A172 (cell line): ENCODE data around the gene ZNF440. TPM values are rescaled to one million over a fixed set of nuclear protein-coding genes. Genes with fewer than 3 reads are reported as not detected.

Source experiments
- DNase-seq: peaks from one replicate; pipeline ENCODE4 v3.0.0-alpha.2; 2015; ENCODE audit warnings: low spot score
- total RNA-seq: library from RNA; depleted of rRNA; stranded (reverse); fragments of >200 nt; shearing (Covaris generic); gene quantifications from 2 replicates; pipeline ENCODE4 v1.2.3, GENCODE V29; 2014; rRNA removed

ZNF440 gene
- total RNA-seq, 1 experiment from 2014 or later, result 13.4 TPM

DNA sequence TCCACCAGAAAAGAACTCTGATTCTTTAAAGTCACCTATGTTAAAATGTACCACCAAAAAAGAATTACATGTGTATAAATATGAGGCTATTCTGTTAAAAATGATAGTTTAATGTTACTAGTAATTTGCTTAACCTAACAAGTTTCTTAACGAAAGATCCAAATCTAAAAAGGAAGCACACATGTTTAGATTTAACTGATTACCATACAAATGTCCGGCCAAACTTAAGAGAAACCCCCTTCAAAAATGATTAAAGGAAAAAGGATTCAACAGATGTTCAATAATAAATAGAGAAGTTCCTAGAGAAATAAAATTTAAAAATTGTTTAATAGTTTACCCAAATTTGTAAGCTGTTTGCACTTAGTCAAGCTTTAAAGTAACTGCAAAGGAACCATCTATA, 68.5 kb downstream of the ZNF440 start:
- DNase-seq, result no peak

Other genes starting within 250 kb of the ZNF440 start
- gene ACP5, start 236.6 kb upstream of the ZNF440 start, total RNA-seq, result 15.5 and 24.8 TPM in 2 replicates
- gene ZNF627, start 216.8 kb upstream of the ZNF440 start, total RNA-seq, result 18.8 and 23.0 TPM in 2 replicates
- gene ZNF823, start 75.3 kb upstream of the ZNF440 start, total RNA-seq, result 6.9 and 17.8 TPM in 2 replicates
- 6.2 and 6.9 TPM in 2 replicates for gene ZNF441, start 47.3 kb upstream of the ZNF440 start, total RNA-seq
- gene ZNF491, start 15.8 kb upstream of the ZNF440 start, total RNA-seq, result not detected in 2 replicates
- 0.14 TPM in 1 of 2 replicates, not detected in the other for gene ZNF439, start 34.5 kb downstream of the ZNF440 start, total RNA-seq
- gene ZNF69, start 73.5 kb downstream of the ZNF440 start, total RNA-seq, result not detected in 2 replicates
- 14.7 and 17.6 TPM in 2 replicates for gene ZNF700, start 110.8 kb downstream of the ZNF440 start, total RNA-seq
- gene ZNF763, start 150.8 kb downstream of the ZNF440 start, total RNA-seq, result 1.1 TPM in 1 of 2 replicates, not detected in the other
- 7.2 and 11.3 TPM in 2 replicates for gene ZNF433, start 221.4 kb downstream of the ZNF440 start, total RNA-seq
- gene ZNF878, start 238.7 kb downstream of the ZNF440 start, total RNA-seq, result 0.38 TPM in 1 of 2 replicates, not detected in the other